UCSD-AML1 (cell line): ENCODE data around the gene FAM83C.

Source experiments
- DNase-seq: peaks from one replicate; lab custom pipeline; 2025; ENCODE audit not compliant: unreplicated experiment; lab: John Stamatoyannopoulos, UW

The FAM83C gene

DNA sequence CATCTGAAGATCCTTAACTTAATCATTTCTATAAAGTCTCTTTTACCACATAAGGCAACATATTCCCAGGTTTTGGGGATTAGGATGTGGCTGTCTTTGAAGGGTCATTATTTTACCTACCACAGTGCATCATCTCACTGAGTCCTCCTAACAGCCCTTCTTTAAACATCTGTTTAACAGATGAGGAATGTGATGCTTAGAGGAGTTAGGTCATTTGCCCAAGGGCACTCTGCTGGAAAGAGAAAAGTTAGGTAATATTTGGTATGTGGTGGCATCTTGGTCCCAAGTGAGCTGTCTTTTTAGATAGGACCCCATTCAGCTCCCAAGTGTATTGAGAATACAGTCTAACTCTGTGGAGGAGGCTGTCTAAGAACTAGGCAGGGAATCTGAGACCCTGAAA is 54.7 kb downstream of the FAM83C start:
- no peak for DNase-seq

DNA sequence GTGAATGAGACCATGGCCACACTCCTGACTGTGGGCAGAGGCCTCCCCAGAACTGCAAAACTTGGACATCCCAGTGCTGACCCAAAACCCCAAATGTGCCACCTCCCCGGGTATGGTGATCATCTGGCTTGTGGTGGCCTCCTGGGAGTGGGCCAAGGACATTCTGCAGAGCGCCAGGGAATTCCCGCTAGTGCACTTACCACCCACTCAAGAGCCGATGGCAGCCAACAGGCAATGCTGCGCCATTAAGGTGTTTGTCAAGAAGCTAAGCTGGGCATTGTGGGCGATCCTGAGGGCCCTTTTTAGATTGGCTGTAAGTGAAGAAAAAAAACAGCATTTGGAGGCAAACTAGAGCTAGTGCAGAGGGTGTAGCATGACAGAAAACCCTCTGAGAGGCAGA is 56.3 kb downstream of the FAM83C start:
- DNase-seq, result no peak
